IPS-NIHi11 (cell line): ENCODE data around the gene TAOK1.
A peak's percentile ranks its signal among the peaks of the same experiment; 100 is the strongest.

Experiments used
- DNase-seq: peaks from one replicate; pipeline ENCODE4 v3.0.0; 2012; ENCODE audit warnings: mixed read lengths, low spot score

TAOK1 gene

GRCh38 chr17:29571883-29572681, 181.9 kb downstream of the TAOK1 start:
- no peak for DNase-seq

DNA sequence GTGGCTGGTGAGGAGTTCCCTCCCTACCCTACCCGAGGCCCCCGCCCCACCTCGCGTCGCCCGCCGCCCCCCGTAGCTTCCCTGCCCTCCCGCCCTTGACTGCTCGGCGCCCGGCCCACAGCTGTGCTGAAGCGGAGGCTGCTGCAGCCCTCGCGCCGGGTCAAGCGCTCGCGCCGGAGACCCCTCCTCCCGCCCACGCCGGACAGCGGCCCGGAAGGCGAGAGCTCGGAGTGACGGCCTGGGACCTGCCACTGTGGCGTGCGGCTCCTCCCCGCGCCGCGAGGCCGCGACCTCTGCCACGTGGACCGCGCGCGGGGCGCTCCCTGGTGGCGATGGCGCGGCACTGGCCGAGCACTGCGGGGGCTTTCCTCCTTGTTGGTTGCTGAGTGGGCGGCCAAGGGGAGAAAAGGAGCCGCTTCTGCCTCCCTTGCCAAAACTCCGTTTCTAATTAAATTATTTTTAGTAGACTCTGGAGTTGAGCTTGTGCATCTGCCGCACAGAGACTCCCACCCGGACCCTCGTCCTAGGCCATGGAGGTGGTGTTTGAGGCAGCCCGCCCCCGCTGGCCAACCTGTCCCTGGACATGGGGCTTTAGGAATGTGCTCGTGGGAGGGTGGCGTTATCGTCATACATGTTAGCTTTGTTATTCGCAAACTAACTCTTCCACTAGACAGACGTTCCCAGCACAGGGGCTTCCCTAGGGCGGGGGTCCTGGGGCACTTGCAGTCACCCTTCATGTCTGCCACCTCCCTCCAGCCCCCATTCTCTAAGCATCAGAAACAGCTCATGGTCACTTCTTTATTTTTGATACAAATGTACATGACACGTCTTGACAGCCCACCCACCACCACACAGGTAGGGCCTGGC, 182.8 kb downstream of the TAOK1 start:
- DNase-seq, result peak; percentile 65

DNA sequence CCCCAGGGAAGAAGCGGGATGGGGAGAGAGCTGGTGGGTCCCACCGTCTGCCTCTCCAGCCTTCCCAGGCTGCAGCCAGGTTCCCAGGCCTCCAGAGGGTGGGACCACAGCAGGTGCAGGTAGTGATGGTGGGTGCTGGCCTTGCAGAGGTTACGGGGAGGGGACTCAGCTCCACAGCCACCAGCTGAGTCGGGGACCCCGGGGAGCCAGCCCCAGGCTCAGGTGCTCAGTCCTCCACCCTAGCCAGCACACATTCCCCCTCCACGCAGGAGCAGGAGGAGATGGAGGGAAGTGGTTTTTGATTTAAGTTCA, 183.4 kb downstream of the TAOK1 start:
- DNase-seq, result no peak

- DNase-seq, result no peak
These were observed 183.9 kb downstream of the TAOK1 start for GRCh38 chr17:29573871-29574731.

DNA sequence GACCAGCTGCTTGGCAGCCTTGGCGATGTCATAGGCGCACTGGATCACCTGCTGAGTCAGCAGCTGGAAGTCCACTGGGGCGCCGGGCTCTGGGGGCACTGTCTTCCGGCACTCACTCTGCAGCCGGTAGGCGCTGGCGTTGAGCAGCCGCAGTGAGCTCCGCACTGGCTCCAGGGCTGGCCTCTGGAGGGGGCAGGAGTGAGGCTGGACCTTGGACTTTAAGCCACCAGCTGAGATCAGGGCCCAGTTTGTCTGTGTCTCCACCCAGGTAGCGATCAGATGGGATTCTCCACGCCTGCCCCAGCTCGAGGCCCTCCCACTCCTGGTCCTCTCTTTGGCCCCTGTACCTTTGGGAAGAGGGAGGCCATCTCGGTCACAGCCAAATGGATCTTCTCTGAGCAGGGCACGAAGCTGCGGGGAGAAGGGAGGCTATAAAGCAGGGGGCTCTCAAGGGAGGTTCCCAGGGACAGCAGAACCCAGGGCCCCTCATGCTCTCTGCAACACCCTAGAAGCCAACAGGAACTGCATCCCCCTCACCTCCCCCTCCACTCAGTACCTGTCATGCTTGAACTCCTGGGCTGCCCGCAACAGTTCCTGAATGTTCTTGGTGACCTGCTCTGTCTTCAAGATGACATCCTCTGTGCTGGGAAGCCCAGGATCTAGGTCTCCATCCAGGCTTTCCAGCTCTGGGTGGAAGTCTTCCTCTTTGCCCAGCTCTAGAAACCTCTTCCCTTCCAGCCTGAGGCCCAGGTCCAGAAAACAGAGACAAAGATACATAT, 184.8 kb downstream of the TAOK1 start:
- DNase-seq, result no peak

DNA sequence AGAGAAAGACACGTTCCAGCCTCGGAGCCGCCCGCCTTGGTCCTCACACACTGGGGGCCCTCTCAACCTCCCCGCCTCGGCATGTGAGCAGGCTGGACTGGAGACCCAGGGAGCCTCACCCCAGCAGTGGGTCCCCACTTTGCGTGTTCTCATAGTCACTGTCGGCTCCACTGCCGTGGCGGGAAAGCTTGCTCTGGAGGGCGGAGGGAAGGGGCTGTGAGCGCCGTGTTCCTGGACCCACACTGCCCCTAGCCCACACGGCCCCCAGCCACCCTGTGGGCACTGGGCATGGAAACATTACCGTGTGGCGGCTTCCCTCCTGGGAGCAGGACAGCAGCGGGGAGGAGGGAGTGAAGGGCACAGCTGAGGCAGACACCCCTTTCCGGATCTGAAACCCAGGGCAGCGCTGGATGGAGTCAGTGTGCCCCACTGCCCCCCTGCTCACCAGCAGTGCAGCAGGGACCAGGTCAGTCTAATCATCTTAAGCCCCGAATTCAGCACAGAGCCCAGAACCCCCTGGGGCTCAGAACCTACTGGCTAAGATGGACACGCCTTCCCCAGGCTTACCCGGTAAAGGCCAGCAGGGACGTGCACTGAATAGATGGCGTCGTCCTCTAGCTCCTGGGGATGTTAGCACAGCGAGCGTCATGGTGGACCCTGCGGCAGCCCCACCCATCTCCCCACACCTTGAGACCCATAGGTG, 185.5 kb downstream of the TAOK1 start:
- DNase-seq, result no peak

DNA sequence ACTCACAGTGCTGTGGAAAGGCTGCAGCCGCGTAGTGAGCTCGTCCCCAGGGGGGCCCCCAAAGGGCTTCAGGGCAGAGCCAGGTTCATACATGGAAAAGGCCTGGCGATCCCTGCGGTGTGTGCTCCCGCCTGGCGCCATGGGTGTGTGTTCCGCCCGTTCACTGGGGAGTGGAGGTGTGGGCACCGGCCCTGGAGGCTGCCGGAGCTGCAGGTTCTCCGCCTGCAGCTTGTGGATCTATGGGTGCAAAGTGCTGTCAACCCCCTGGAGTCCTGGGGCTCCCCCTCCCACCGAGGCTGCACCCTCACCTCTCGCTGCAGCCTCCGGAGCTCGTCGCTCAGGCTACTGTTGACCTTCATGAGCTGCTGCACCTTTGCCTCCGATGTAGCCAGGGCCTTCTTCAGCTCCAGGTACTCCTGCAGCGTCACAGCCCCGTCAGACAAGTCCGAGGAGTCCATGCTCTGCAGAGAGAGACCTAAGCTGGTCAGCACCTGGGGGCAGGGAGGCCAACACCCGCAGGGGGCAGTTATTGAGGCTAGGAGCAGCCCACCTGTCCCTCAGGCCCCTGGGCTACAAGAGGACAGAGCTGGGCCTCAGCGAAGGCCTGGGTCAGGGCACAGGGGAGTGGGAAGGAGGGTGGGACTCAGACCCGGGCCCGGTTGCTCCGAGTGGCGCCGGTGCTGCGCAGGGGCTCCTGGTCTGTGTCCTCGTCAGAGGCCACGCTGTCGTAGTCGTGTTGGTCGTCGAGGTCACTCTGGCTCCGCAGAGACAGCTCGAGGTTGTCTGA, 186.2 kb downstream of the TAOK1 start:
- no peak for DNase-seq

- DNase-seq, result no peak
These were observed 186.8 kb downstream of the TAOK1 start for GRCh38 chr17:29577001-29577370.

- no peak for DNase-seq
These were observed 187.4 kb downstream of the TAOK1 start for GRCh38 chr17:29577385-29578211.

DNA sequence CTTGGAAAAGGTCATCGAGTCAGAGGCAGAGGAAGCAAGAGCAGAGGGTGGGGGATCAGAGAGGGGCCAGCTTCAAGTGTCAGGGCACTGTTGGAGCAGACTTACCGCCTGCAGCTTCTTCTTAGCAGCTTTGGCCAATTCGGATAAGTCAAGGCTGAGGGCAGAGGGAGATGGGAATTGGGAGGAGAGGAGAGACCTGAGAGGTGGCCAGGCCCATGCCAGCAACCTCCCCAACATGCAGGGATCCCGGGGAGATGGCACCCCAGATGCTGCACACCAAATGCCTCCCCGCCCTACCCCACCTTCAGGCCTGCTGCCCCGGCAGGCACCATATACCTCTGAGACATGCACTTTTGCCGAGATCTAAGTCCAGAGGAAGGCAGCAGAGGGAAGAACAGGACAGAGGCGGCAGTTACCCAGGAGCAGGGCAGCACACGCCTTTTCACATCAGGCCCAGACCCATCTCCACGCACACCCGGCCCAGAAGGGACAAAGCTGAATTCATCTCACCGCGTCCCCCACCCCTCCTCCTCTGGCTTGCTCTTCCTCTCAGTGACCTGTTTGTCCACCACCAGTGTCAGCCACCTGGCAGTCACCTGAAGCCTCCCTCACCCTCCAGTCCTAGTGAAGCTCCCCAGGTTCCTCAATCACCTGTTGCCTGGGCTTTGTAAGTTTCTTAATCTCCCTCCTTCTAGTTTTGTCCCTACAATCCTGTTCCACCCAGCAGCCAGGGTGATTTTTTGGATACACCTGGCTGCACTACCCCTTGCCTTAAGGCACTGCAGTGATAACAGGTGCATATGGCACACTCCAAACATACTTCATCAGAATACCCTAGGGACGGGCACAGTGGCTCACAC, 188.7 kb downstream of the TAOK1 start:
- DNase-seq, result no peak

- DNase-seq, result peak; percentile 90
These were observed 190.0 kb downstream of the TAOK1 start for GRCh38 chr17:29579866-29580771.

DNA sequence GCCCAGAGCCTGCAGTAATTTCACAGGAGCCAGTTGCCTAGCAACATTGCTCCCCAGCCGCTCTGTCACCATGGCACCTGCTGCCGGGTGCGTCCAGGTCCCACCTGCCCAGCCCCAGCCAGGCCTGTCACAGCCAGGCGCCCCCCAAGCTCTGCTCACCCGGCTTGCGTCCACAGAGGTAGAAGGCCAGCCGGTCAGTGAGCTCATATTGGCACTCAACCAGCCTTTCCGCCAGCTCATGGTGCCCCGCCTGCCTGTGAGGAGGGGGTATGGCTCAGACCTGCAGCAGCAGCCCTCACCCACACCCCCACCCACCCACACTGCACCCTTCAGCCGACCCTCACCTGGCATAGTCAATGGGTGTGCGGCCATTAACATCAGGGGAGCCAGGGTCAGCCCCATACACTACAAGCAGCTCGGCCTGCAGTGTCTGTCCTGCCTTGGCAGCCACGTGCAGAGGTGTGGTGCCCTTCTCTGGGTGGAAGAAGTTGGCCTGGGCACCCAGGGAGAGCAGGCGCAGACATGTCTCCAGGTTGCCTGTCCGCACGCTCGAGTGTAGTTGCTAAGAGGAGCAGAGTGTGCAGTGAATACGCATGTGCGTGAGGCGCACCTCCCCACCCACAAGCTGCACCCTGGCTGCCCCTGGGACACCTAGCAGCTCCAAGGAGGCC, 191.6 kb downstream of the TAOK1 start:
- DNase-seq, result no peak

- no peak for DNase-seq
These were observed 192.1 kb downstream of the TAOK1 start for GRCh38 chr17:29582254-29582765.

DNA sequence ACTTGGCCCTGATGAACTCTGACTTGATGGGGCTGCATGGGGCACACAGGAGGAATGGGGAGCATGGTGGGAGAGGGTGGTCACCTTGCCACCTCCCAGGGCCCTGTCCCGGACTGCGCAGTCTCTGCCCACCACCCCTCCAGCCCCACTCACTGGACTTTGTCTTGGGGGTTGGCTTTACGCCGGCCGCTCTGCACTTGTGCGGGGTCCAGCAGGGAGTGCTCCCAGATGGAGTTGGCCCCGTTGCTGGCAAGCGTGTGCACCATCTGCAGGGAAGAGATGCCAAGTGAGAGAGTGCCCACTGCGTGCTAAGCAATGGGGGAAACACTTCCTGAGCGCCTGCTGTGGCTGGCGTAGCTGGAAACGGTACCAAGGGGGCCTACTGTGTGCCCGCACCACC, 192.6 kb downstream of the TAOK1 start:
- DNase-seq, result no peak

DNA sequence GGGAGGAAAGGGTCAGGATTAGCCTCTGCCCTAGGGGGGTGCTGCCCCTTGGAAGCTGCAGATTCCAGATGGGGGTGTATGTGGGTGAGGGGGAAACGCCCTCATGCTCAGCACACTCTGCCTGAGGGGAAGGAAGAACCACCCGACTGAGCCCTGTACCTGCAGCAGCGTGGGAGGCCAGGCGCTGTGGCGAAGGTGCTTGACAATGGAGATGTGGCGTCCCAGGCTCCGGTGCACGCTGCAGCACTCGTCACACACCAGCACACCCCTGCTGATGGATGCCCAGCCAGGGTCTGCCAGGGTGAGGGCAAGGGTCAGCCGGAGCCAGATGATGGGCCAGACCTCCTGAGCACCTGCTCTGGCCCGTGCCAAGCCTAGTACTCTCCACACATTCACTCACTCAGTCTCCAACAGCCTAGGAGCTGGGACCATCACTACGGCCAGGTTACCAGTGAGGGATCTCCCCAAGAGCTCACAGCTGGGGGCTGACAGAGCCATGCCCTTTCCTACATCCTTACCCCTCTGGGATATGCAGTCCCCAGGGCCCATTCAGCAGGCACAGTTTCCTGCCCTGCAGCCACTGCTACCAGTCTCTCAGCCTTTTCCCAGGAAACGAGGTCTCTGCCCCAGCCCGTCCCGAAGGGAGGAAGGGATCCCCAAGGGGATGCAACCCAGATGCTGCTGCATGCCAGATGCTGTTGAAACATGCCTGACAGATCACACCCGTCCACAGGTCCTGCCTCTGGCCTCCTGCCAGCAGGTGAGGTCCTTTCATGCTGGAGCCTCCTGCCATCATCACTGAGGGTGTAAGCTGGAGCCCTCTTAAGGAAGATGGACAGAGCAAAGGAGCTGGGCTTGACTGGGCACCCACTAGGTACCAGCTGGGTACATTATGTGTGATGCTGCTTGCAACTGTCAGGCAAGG, 193.4 kb downstream of the TAOK1 start:
- no peak for DNase-seq
